Peyer's patch (tissue), 4 donors: ENCODE results near the gene PDZD2. TPM values are rescaled to one million over a fixed set of nuclear protein-coding genes. Genes with fewer than 3 reads are reported as not detected.
"Not testable (repeated sequence)": the region's sequence is repeated elsewhere in the genome, so short reads cannot be mapped to it uniquely, and the experiment has no call there.

ENCODE experiments used
- DNase-seq, 3 donors: peaks; one replicate each; pipeline ENCODE4 v3.0.0-alpha.2; 2017 to 2019
- H3K27ac ChIP-seq, 4 donors: fragments of 200-600 bp; sonication (generic); one replicate each; pipeline ENCODE4 v1.5.1; 2016 to 2019
- H3K27me3 ChIP-seq, 2 donors: fragments of 200-600 bp; sonication (generic); one replicate each; pipeline ENCODE4 v1.5.1; 2019
- H3K36me3 ChIP-seq, 3 donors: fragments of 200-600 bp; sonication (generic); one replicate each; pipeline ENCODE4 v1.5.1; 2016 to 2019
- H3K4me1 ChIP-seq, 4 donors: fragments of 200-600 bp; sonication (generic); one replicate each; pipeline ENCODE4 v1.5.1; 2016 to 2019
- H3K4me3 ChIP-seq, 4 donors: fragments of 200-600 bp; sonication (generic); 1 replicate in 3 of 4; 2 replicates in 1 of 4; pipeline ENCODE4 v1.5.1; 2016 to 2019; ENCODE audit warnings: mild to moderate bottlenecking in 1 of 4
- H3K9me3 ChIP-seq, 4 donors: fragments of 200-600 bp; sonication (generic); one replicate each; pipeline ENCODE4 v1.5.1; 2016 to 2019; ENCODE audit warnings: mild to moderate bottlenecking in 1 of 4
- POLR2A ChIP-seq, 2 donors: fragments of 450-650 bp; IDR thresholded peaks; one replicate each; pipeline ENCODE4 v1.5.1; 2017; ENCODE audit warnings: antibody characterized with exemption in 2 of 2, mild to moderate bottlenecking in 2 of 2, moderate library complexity in 2 of 2
- total RNA-seq, 4 donors: library from RNA; depleted of rRNA; stranded (reverse); fragments of >200 nt; gene quantifications; one replicate each; pipeline ENCODE4 v1.1.0, GENCODE V29; 2016
- TF ChIP-seq, protein P1 (sequence below), 6 experiments: fragments of 450-650 bp in 4 of 6; fragments of 200-600 bp in 2 of 6; sonication (generic) in 1 of 6; IDR thresholded peaks; one replicate each; pipeline ENCODE4 v1.5.1; 2017 to 2019; ENCODE audit warnings: antibody characterized with exemption in 6 of 6, mild to moderate bottlenecking in 3 of 6, moderate library complexity in 1 of 6

The PDZD2 gene
- total RNA-seq, 4 donors from 2014 or later: 0.53 to 7.4 (median 3.0) TPM

DNA sequence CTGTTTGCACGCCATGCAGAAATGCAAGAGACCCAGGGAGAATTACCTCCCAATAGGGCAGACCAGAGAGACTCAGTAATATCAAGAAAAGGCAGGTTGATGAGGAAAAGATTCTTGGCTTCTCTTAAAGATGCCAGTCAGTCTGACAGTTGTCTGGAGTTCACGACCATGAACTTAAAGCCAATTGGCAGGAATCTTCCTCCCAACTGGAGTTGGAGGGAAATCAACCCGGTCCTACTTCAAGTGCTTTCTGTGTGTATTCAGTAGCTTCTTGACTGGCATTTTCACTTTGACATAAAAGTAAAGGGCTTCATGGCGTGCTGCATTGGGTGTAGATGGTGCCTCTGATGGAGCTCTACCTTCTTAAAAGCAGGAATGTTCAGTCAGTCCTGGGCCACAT is 390.9 kb downstream of the PDZD2 start:
- peaks cover 0 to 6% (median 0%) of the 10 kb centered on the region in 4 donors for H3K4me1 ChIP-seq
- no peaks in the 10 kb centered on the region for H3K36me3 ChIP-seq
- H3K4me3 ChIP-seq: no peak overlapping the region
- no peak for DNase-seq
- no peaks in the 10 kb centered on the region for H3K27me3 ChIP-seq
- H3K9me3 ChIP-seq: no peaks in the 10 kb centered on the region
- no peak for TF ChIP-seq POLR2A (IDR thresholded peaks at IDR 0.05)
- TF ChIP-seq, protein P1, sequence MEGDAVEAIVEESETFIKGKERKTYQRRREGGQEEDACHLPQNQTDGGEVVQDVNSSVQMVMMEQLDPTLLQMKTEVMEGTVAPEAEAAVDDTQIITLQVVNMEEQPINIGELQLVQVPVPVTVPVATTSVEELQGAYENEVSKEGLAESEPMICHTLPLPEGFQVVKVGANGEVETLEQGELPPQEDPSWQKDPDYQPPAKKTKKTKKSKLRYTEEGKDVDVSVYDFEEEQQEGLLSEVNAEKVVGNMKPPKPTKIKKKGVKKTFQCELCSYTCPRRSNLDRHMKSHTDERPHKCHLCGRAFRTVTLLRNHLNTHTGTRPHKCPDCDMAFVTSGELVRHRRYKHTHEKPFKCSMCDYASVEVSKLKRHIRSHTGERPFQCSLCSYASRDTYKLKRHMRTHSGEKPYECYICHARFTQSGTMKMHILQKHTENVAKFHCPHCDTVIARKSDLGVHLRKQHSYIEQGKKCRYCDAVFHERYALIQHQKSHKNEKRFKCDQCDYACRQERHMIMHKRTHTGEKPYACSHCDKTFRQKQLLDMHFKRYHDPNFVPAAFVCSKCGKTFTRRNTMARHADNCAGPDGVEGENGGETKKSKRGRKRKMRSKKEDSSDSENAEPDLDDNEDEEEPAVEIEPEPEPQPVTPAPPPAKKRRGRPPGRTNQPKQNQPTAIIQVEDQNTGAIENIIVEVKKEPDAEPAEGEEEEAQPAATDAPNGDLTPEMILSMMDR (IDR thresholded peaks at IDR 0.05): no peak
- no peak overlapping the region for H3K27ac ChIP-seq

DNA sequence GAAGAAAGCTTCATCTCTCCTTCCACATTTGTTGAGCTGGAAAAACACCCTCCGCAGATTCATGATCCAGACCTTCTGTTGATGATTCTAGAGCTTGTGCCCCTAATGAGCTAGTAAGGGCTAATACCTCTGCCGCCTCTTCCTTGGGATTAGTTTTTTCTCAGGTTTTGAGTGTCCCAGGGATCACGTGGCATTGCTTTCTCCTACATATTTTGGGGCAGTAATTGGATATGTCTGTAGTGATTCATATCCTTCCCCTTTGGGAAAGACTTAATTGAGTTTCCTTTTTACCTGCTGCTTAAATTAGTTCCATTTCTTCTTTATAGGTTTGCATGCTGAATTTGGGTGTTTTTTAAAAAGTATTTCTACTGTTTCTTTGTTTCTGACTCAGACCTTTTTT is 391.3 kb downstream of the PDZD2 start:
- DNase-seq: no peak
- Histone ChIP-seq H3K4me1 (peaks cover 0 to 6% (median 0%) of the 10 kb centered on the region in 4 donors), H3K9me3 (no peaks in the 10 kb centered on the region), H3K27me3 (no peaks in the 10 kb centered on the region), H3K4me3 (no peak overlapping the region), H3K36me3 (no peaks in the 10 kb centered on the region), H3K27ac (no peak overlapping the region)
- TF ChIP-seq POLR2A (IDR thresholded peaks at IDR 0.05): no peak
- TF ChIP-seq, protein P1 (IDR thresholded peaks at IDR 0.05): no peak

DNA sequence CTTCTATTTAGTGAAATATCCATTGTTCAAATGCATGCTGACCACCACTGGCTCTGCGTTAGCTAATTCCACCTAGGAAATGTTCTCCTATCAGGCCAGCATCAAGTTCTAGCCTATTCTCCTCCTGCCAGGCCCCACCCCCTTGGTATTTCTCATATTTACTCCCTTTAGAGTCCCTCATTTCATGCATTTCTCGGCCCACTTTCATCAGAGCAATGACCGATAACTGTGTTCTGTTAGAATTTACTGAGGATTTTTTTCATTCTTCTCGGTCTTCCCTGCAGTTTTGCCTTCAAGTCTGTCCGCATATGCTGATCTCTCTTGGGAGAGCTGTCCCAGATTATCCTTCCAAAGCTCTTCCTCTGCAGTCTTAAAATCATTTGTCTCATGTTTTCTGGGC is 391.8 kb downstream of the PDZD2 start:
- Histone ChIP-seq H3K27ac (no peak overlapping the region), H3K4me1 (peaks cover 0 to 6% (median 0%) of the 10 kb centered on the region in 4 donors), H3K27me3 (no peaks in the 10 kb centered on the region), H3K36me3 (no peaks in the 10 kb centered on the region), H3K9me3 (no peaks in the 10 kb centered on the region), H3K4me3 (no peak overlapping the region)
- DNase-seq: no peak
- TF ChIP-seq, protein P1 (IDR thresholded peaks at IDR 0.05): no peak
- no peak for TF ChIP-seq POLR2A (IDR thresholded peaks at IDR 0.05)

DNA sequence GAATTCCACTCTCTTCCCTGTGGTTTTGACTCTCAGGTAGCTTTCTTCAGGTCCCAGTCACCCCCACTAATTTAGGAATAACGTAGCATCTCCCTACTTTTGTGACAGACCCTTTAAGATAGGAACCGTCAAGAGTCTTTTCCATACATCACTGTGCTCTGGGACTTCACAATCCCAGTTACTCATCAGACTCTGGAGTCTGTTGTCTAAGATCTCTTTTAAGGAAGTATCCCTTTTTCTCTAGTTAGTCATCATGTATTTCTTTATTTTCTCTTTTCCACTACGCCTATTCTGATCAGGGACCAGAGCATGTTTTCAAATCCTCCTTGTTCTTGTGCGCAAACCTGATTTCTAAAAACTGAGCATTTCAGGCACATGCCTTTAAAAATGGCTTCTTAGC is 392.2 kb downstream of the PDZD2 start:
- Histone ChIP-seq H3K27ac (no peak overlapping the region), H3K27me3 (no peaks in the 10 kb centered on the region), H3K36me3 (no peaks in the 10 kb centered on the region), H3K4me3 (no peak overlapping the region), H3K9me3 (no peaks in the 10 kb centered on the region), H3K4me1 (peaks cover 0 to 6% (median 0%) of the 10 kb centered on the region in 4 donors)
- no peak for DNase-seq
- TF ChIP-seq, protein P1 (IDR thresholded peaks at IDR 0.05): no peak
- TF ChIP-seq POLR2A (IDR thresholded peaks at IDR 0.05): no peak

DNA sequence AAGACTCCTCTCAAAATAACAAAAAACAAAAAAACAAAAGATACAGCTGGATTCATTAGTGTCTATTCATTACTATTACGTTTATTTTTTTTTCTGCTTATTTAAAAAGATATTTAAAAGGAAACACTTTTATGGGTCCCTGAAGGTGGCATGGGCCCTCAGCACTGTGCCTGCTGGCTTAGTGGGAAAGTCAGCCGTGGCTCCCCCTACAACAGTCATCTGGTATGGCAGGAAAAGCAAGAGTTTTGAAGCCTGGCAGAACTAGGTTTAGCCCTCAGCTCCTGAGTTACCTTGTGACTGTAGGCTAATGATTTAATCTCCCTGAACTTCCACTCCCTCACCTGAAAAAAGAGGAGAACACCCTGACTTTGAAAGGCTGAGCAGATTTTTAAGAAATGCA is 399.6 kb downstream of the PDZD2 start:
- no peak for DNase-seq
- H3K9me3 ChIP-seq: peaks cover 0 to 5% (median 0%) of the 10 kb centered on the region in 4 donors
- H3K4me1 ChIP-seq: no peaks in the 10 kb centered on the region
- TF ChIP-seq, protein P1 (IDR thresholded peaks at IDR 0.05): no peak
- no peak for TF ChIP-seq POLR2A (IDR thresholded peaks at IDR 0.05)
- H3K27me3 ChIP-seq: no peaks in the 10 kb centered on the region
- H3K27ac ChIP-seq: no peak overlapping the region
- no peak overlapping the region for H3K4me3 ChIP-seq
- H3K36me3 ChIP-seq: no peaks in the 10 kb centered on the region

DNA sequence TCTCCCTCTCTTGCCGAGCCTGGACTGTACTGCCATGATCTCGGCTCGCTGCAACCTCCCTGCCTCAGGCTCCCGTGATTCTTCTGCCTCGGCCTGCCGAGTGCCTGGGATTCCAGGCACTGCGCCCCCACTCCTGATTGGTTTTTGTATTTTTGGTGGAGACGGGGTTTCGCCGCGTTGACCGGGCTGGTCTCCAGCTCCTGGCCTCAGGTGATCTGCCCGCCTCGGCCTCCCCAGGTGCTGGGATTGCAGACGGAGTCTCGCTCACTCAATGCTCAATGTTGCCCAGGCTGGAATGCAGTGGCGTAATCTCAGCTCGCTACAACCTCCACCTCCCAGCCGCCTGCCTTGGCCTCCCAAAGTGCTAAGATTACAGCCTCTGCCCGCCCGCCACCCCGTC is 400.2 kb downstream of the PDZD2 start:
- H3K4me3 ChIP-seq, H3K9me3 ChIP-seq, H3K27me3 ChIP-seq, H3K4me1 ChIP-seq, DNase-seq, H3K36me3 ChIP-seq, H3K27ac ChIP-seq: not testable (repeated sequence)

DNA sequence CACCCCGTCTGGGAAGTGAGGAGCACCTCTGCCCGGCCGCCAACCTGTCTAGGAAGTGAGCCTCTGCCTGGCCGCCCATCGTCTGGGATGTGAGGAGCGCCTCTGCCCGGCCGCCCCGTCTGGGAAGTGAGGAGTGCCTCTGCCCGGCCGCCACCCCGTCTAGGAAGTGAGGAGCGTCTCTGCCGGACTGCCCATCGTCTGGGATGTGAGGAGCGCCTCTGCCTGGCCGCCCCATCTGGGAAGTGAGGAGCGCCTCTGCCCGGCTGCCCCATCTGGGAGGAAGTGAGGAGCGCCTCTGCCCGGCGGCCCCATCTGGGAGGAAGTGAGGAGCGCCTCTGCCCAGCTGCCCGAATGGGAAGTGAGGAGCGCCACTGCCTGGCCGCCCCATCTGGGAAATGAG is 400.7 kb downstream of the PDZD2 start:
- not testable (repeated sequence) for H3K4me1 ChIP-seq, H3K27me3 ChIP-seq, H3K4me3 ChIP-seq, H3K36me3 ChIP-seq, H3K27ac ChIP-seq, DNase-seq, H3K9me3 ChIP-seq

DNA sequence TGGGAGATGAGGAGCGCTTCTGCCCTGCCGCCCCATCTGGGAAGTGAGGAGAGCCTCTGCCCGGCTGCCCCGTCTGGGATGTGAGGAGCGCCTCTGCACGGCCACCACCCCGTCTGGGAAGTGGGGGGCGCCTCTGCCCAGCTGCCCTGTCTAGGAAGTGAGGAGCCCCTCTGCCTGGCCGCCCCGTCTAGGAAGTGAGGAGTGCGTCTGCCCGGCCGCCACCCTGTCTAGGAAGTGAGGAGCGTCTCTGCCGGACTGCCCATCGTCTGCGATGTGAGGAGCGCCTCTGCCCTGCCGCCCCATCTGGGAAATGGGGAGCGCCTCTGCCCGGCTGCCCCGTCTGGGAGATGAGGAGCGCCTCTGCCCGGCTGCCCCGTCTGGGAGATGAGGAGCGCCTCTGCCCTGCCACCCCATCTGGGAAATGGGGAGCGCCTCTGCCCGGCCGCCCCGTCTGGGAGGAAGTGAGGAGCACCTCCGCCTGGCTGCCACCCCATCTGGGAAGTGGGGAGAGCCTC is 401.3 kb downstream of the PDZD2 start:
- not testable (repeated sequence) for H3K9me3 ChIP-seq, H3K4me3 ChIP-seq, H3K27me3 ChIP-seq, H3K36me3 ChIP-seq, DNase-seq, H3K4me1 ChIP-seq, H3K27ac ChIP-seq
